22Rv1 (cell line): ENCODE data around the gene SDHB.
A peak's percentile ranks its signal among the peaks of the same experiment; 100 is the strongest.

Source experiments
- H3K27ac ChIP-seq: fragments of 450-650 bp; 2 replicates; pipeline ENCODE4 v1.5.1; 2017
- CTCF ChIP-seq: fragments of 450-650 bp; IDR thresholded peaks from 2 replicates; pipeline ENCODE4 v1.5.1; 2017; ENCODE audit warnings: mild to moderate bottlenecking
- ZFX ChIP-seq: fragments of 450-650 bp; IDR thresholded peaks from 2 replicates; pipeline ENCODE4 v1.6.1; 2017; ENCODE audit warnings: antibody characterized with exemption, borderline replicate concordance

The SDHB gene

GRCh38 chr1:17008208-17008855, 45.5 kb downstream of the SDHB start:
- no peak for TF ChIP-seq CTCF
- TF ChIP-seq ZFX: no peak
- H3K27ac ChIP-seq: no peak overlapping the region

DNA sequence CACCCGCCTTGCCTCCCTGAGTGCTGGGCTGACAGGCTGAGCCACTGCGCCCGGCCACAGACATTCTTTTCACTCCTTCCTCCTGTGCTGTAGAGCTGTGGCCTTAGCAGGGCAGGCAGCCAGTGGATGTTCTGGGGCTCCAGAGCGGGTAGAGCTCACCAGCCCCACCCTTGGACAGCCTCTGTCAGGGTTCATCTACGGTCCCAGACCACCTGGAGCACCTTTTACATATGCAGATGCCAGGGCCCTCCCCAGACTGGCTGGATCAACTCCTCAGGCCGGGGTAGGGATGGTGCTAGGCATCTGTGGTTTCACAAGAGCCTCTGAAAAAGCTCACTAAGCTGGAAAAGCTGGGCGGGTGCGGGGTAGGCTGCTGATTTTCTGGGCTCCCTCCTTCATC, 46.7 kb downstream of the SDHB start:
- no peak for TF ChIP-seq ZFX
- TF ChIP-seq CTCF: no peak
- H3K27ac ChIP-seq: no peak overlapping the region

GRCh38 chr1:17005365-17005740, 48.5 kb downstream of the SDHB start:
- TF ChIP-seq ZFX (no peak), CTCF (no peak)
- no peak overlapping the region for H3K27ac ChIP-seq

- H3K27ac ChIP-seq: no peak overlapping the region
These were observed 49.1 kb downstream of the SDHB start for GRCh38 chr1:17004466-17005364.

GRCh38 chr1:17002524-17002902, 51.3 kb downstream of the SDHB start:
- no peak overlapping the region for H3K27ac ChIP-seq
- TF ChIP-seq ZFX (no peak), CTCF (no peak)

More at GRCh38 chr1:17004466-17005364, 49.1 kb downstream of the SDHB start:
- TF ChIP-seq ZFX: no peak
- no peak for TF ChIP-seq CTCF

GRCh38 chr1:17001760-17002523, 51.9 kb downstream of the SDHB start:
- no peak for TF ChIP-seq CTCF
- no peak for TF ChIP-seq ZFX
- H3K27ac ChIP-seq: no peak overlapping the region

DNA sequence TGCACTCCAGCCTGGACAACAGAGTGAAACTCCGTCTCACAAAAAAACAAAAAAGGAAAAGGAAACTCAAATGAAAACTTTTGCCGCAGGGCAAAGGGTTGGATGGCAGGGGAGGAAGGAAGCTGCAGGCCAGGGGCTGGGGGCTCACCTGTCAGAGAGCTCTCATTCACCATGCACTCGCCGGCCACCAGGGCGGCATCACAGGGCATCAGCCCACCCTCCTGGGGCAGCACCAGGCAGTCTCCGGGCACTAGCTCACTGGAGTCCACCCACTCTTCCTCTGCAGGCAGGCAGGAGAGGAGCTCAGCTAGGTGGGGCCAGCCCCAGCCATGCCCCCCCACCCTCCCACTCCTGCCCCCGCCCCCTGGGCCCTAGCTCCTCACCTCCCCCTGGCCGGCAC, 54.0 kb downstream of the SDHB start:
- H3K27ac ChIP-seq: no peak overlapping the region
- TF ChIP-seq CTCF (peak; percentile 32), ZFX (no peak)
